ENCODE measurements around the gene CACNA1F.

The CACNA1F gene

GRCh38 chrX:49233176-49233575 lies at the start of gene CACNA1F:
TSS of gene CACNA1F (minus strand) at chrX:49233340. CDS start at chrX:49233309, 31 bp downstream.
- no peak for DNase-seq (ENCODE audit: low spot score)

GRCh38 chrX:49282647-49283011 lies 49.5 kb upstream of the CACNA1F start:
- peak; percentile 18 for DNase-seq (ENCODE audit: low spot score)

- DNase-seq (ENCODE audit: low spot score): no peak
Measured at GRCh38 chrX:49278081-49278480, 44.9 kb upstream of the CACNA1F start.

DNA sequence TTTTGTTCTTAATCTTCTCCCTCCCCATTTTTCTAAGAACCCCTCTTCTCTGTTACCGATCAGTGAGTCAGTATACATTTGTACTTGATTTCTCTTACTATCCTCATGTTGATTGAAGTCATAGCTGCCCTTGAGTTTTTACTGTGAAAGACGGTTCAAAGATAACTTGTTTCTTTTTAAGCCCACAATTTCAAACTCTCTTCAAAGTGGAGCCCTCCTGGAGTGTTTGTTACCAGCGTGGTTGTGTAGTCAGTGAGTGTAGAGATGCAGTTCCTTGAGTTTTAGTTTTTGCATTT lies 44.3 kb upstream of the CACNA1F start:
- no peak for DNase-seq (ENCODE audit: low spot score)

DNA sequence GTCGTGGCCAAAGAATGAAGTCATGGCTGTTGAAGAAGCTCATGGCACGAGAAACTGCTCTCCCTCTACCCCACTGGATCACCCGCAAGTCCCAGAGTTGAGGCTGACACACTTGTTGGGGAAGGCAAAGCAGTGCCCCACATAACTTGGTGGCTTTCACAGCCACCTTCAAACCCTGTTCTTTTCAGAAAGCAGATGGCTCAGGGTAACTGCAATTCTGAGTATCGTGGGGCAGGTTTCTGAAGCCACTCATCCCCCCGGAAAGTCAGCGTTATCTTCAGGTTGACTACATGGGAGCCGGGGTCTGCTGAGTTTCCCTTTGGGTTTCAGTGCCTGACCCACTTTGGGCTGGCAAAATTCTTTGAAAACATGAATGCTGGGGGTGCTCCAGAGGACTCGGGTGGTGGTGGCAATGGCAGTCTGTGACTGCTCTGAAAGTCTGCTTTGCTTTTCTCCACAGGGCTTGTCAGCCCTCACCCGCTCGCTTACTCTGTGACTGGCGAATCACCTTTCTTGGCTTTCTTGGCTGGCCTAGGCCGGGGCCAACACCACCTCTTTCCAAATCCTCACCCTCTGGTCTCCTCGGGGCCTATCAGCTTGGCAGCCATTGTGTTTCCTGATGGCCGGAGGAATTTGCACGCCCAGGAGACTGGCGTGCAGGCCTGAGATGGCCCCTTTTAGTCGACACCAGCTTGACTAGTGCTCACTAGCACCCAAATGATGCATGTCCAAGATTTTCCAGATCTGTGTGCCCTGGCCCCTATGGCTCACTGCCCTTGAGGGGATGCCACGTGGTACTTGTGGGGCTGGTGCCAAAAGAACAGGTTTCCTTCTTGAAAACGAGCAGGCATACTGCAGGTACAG lies 43.8 kb upstream of the CACNA1F start:
- DNase-seq (ENCODE audit: low spot score): no peak

- no peak for DNase-seq (ENCODE audit: low spot score)
Measured at GRCh38 chrX:49276207-49276606, 43.1 kb upstream of the CACNA1F start.

DNA sequence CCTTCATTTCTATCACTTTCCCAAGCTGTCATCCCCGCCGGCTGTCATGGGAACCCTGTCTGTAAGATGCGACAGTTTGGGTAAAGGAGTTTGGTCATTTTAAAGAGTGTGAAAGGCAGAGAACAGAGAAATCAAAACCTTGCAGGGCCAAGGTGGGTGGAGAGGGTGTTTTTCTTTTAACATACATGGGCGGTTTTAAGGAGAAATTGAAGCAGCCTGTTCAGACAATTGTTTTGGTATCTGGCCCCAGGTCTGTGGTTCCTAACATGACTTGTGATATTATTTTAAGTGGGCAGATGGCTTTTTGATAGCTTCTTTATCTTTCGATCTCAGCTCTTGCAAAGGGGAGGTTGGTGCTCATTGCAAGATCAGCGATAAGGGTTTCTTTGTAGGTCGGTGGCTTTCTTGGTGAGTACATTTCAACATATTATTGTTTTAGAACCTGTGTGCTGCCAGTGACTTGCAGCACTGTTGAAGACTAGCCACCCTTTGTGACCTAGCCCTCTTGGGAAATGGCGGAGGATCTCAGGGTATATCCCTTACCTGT lies 40.1 kb upstream of the CACNA1F start:
- DNase-seq (ENCODE audit: low spot score): no peak

GRCh38 chrX:49272421-49272820 lies 39.3 kb upstream of the CACNA1F start:
- DNase-seq (ENCODE audit: low spot score): no peak

- DNase-seq (ENCODE audit: low spot score): no peak
Measured at GRCh38 chrX:49271341-49271740, 38.2 kb upstream of the CACNA1F start.

DNA sequence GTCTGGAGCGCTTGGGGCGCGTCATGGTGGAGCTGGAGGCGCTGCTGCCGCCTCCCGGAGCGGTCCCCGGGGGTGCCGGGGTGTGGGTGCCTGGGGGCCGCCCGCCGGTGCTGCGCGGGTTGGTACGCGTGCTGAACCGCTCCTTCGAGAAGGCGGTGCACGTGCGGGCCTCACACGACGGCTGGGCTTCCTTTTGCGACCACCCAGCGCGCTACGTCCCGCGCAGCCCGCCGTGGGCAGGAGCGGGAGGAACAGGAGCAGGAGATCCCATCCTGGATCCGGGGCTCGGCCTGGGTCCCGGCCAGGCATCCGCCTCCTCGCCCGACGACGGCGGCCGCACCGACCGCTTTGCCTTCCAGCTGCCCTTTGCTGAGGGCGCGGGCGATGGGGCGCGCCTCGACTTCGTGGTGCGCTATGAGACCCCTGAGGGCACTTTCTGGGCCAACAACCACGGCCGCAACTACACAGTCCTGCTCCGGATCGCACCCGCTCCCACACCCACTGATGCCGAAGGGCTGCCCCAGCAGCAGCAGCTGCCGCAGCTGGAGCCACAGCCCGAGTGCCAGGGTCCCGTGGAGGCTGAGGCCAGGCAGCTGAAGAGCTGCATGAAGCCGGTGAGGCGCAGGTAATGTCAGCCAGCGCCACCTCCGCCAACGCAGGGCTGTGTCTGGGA lies 37.2 kb upstream of the CACNA1F start:
- no peak for DNase-seq (ENCODE audit: low spot score)

GRCh38 chrX:49269767-49270248 lies 36.7 kb upstream of the CACNA1F start, which contains the start of gene PPP1R3F:
TSS of gene PPP1R3F (plus strand) at chrX:49269793. CDS start at chrX:49269870, 77 bp downstream.
- no peak for DNase-seq (ENCODE audit: low spot score)

GRCh38 chrX:49269010-49269766 lies 36.0 kb upstream of the CACNA1F start:
- DNase-seq (ENCODE audit: low spot score): peak; percentile 88

- no peak for DNase-seq (ENCODE audit: low spot score)
Measured at GRCh38 chrX:49268702-49269009, 35.5 kb upstream of the CACNA1F start.

GRCh38 chrX:49266523-49267445 lies 33.6 kb upstream of the CACNA1F start:
- no peak for DNase-seq (ENCODE audit: low spot score)

GRCh38 chrX:49264460-49264859 lies 31.3 kb upstream of the CACNA1F start, which contains the start of gene FOXP3:
TSS of gene FOXP3 (minus strand) at chrX:49264710. CDS start at chrX:49258505, 6,205 bp downstream.
- DNase-seq (ENCODE audit: low spot score): no peak

DNA sequence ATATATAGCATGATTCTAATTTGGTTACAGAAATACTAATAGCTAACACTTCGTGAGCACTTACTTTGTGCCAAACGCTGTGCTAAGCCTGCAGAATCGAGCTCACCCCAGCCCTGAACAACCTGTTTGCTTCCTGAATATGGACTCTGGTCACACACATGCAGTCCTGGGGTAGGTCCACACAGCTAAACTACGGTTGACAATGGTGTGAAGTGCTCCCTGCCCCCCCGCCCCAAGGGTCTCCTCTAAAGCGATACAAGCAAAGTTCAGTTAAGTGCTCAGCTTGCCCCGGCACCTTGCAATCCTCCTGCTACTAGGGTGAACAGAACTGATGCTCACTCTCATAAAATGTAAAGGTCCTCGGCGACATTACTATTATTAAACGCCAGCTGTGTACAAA lies 30.5 kb upstream of the CACNA1F start:
- DNase-seq (ENCODE audit: low spot score): no peak

DNA sequence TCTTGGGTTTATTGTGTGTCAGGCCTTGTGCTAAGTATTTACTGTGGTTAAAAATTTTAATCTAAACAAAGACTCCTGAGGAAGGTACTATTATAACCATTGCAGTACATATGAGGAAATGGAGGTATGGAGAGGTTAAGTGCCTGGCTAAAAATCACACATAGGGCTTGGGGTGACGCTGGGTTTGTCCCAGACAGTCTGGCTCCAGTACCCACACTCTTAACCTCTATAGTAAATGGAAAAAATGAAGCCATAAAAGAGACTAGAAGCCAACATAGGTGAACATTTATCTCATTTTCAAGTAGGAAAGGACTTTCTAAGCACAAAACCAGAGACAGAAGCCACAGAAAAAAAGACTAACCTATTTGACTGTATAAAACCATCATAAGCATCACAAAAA lies 29.5 kb upstream of the CACNA1F start:
- DNase-seq (ENCODE audit: low spot score): no peak

DNA sequence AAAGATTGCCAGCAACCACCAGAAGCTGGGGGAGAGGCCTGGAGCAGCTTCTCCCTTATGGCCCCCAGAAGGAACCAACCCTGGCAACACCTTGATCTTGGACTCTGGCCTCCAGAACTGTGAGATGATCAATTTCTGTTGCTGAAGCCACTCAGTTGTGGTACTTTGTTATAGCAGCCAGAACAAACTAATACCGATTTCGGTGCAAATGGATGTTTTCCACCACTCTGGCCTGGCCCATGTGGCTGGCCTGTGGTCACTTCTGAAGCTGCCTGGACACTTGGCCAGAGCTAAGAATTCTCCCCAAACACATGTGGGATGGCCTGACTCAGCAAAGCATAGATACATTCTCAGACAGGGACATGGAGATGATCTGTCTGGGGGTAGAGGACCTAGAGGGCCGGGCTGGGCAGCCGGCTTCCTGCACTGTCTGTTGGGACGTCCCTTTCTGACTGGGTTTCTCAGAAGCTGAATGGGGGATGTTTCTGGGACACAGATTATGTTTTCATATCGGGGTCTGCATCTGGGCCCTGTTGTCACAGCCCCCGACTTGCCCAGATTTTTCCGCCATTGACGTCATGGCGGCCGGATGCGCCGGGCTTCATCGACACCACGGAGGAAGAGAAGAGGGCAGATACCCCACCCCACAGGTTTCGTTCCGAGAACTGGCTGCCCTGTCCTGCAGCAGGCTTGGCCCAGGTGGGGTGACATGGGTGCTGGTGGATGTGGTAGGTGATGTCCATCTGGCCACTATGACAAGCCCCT lies 27.3 kb upstream of the CACNA1F start:
- no peak for DNase-seq (ENCODE audit: low spot score)

GRCh38 chrX:49258749-49259124 lies 25.6 kb upstream of the CACNA1F start:
- DNase-seq (ENCODE audit: low spot score): no peak
